HG03045 (cell line): ENCODE results near the gene HEBP2.

Source experiments
- ATAC-seq: cut with Tn5 transposase; IDR thresholded peaks from one replicate; pipeline ENCODE4 v1.9.1; 2021; ENCODE audit warnings: mild to moderate bottlenecking, moderate library complexity; ENCODE audit not compliant: unreplicated experiment

Gene HEBP2

GRCh38 chr6:138451043-138451442 lies 47.0 kb downstream of the HEBP2 start:
- ATAC-seq, result no peak

GRCh38 chr6:138454981-138455706 lies 51.1 kb downstream of the HEBP2 start:
- ATAC-seq, result peak; percentile 55

GRCh38 chr6:138455746-138456400 lies 51.9 kb downstream of the HEBP2 start:
- peak; percentile 58 for ATAC-seq

- ATAC-seq, result no peak
Measured at GRCh38 chr6:138456401-138456790, 52.4 kb downstream of the HEBP2 start.

- no peak for ATAC-seq
Measured at GRCh38 chr6:138461647-138462046, 57.6 kb downstream of the HEBP2 start.

GRCh38 chr6:138464085-138464484 lies 60.1 kb downstream of the HEBP2 start:
- no peak for ATAC-seq

GRCh38 chr6:138465007-138465645 lies 61.1 kb downstream of the HEBP2 start:
- no peak for ATAC-seq

- no peak for ATAC-seq
Measured at GRCh38 chr6:138467901-138468300, 63.9 kb downstream of the HEBP2 start.

- ATAC-seq, result no peak
Measured at GRCh38 chr6:138468320-138469015, 64.4 kb downstream of the HEBP2 start.
